HUES64 (cell line): ENCODE measurements around the gene SMOC2.

ENCODE experiments used
- H3K27ac ChIP-seq: 2 replicates; pipeline ENCODE4 v1.7.0; 2013; ENCODE audit warnings: low read depth, low read length, inconsistent platforms
- H3K27me3 ChIP-seq: 2 replicates; pipeline ENCODE4 v1.6.1; 2013; ENCODE audit warnings: mild to moderate bottlenecking, low read length; ENCODE audit not compliant: insufficient read depth
- H3K36me3 ChIP-seq: 2 replicates; pipeline ENCODE4 v1.6.1; 2013; ENCODE audit warnings: mild to moderate bottlenecking, low read length; ENCODE audit not compliant: insufficient read depth
- H3K4me1 ChIP-seq: 2 replicates; pipeline ENCODE4 v1.6.1; 2013; ENCODE audit warnings: mild to moderate bottlenecking, low read length, moderate library complexity; ENCODE audit not compliant: insufficient read depth
- H3K4me3 ChIP-seq: 2 replicates; pipeline ENCODE4 v1.5.1; 2013; ENCODE audit warnings: mild to moderate bottlenecking, low read length, moderate library complexity
- H3K9ac ChIP-seq: 2 replicates; pipeline ENCODE4 v1.6.1; 2013; ENCODE audit warnings: mild to moderate bottlenecking, low read depth, low read length
- H3K9me3 ChIP-seq: 2 replicates; pipeline ENCODE4 v1.6.1; 2013; ENCODE audit warnings: low read depth, low read length; ENCODE audit not compliant: insufficient read depth
- WGBS: fragments of 150-250, 120-280 bp; methylation state at CpG from one replicate; pipeline ENCODE4 v1.1.7; 2013; ENCODE audit warnings: missing lambda C conversion rate; 5-methylcytosine and 5-hydroxymethylcytosine counted together

Gene SMOC2

DNA sequence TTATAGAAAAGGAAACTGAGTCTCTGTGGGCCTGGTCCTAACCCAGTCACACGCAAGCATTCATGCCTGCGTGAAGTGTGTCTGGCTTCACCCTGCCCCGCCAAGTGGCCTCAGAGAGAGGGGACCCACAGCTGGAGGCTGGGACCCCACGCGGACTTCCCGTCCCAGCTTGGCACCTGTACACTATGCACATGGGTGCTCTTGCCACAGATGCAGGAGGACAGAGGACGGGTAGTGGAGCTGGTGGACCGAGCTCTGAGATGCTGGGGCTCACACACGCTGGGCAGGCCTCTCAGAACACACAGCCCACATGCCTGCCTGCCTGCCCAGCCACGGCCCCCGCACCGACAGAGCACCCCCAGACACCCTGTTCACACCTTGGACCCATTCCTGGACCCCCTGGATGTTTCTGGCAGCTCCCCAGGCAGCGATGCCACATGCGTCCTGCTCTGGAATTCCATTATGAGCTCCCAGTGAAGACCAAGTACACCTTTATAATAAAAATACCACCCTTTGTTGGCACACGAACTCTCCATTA is 24.9 kb upstream of the SMOC2 start:
- Histone ChIP-seq H3K36me3 (no peaks in the 10 kb centered on the region), H3K27me3 (no peaks in the 10 kb centered on the region), H3K4me1 (0 out of 2 replicates have a peak, but pooled peaks cover 3% of the 10 kb centered on the region), H3K27ac (no peak overlapping the region), H3K9me3 (no peaks in the 10 kb centered on the region), H3K9ac (no peak overlapping the region), H3K4me3 (no peak overlapping the region)
- 96% methylated on average over 15 of the region's 15 CpGs for WGBS

DNA sequence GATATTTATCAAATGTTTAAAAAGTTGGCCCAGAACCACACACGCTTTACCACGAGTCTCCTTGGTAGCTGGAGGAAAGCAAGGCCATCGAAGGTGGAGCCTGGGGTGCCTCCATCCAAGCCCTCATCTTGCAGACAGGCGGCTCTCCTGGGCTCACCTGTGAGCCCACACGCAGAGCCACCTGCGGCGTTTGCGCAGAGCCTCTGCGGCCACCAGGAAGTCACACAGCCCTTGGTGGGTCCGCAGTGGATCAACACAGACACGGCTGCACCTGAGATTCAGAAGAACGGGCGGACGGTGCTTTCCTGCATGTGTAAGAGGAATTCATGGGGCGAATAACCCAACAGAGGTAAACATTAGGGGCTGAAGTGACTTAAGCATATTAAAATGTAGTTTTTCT is 24.5 kb upstream of the SMOC2 start:
- Histone ChIP-seq H3K4me3 (no peak overlapping the region), H3K36me3 (no peaks in the 10 kb centered on the region), H3K9me3 (no peaks in the 10 kb centered on the region), H3K27me3 (no peaks in the 10 kb centered on the region), H3K27ac (no peak overlapping the region), H3K4me1 (0 out of 2 replicates have a peak, but pooled peaks cover 3% of the 10 kb centered on the region), H3K9ac (no peak overlapping the region)
- WGBS, result 95% methylated on average over 15 of the region's 15 CpGs

DNA sequence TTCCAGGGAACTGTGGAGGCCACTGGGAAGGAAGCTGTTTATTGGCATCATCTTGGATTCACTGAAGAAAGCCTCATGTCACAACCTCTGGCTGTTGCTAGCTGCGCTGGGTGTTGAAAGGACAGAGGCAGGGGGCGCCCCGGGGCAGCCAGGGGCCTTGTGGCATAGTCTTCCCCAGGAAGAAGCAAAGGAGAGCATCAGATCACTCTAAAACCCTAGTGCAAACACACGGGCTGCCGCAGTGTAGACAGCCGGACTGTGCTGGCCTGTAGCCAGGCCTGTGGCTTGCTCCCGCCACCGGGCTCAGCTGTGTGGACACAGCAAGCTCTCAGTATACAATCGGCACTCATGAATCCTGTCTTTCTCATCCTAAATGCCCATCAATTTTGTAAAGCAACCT is 23.8 kb upstream of the SMOC2 start:
- Histone ChIP-seq H3K36me3 (no peaks in the 10 kb centered on the region), H3K27me3 (no peaks in the 10 kb centered on the region), H3K27ac (no peak overlapping the region), H3K9ac (no peak overlapping the region), H3K9me3 (no peaks in the 10 kb centered on the region), H3K4me3 (no peak overlapping the region), H3K4me1 (0 out of 2 replicates have a peak, but pooled peaks cover 3% of the 10 kb centered on the region)
- 84% methylated on average over 9 of the region's 9 CpGs for WGBS

GRCh38 chr6:168417679-168418557 is 23.1 kb upstream of the SMOC2 start:
- 67% methylated on average over 19 of the region's 19 CpGs for WGBS
- Histone ChIP-seq H3K9me3 (no peaks in the 10 kb centered on the region), H3K36me3 (no peaks in the 10 kb centered on the region), H3K4me3 (no peak overlapping the region), H3K9ac (no peak overlapping the region), H3K4me1 (0 out of 2 replicates have a peak, but pooled peaks cover 3% of the 10 kb centered on the region), H3K27ac (no peak overlapping the region), H3K27me3 (no peaks in the 10 kb centered on the region)

DNA sequence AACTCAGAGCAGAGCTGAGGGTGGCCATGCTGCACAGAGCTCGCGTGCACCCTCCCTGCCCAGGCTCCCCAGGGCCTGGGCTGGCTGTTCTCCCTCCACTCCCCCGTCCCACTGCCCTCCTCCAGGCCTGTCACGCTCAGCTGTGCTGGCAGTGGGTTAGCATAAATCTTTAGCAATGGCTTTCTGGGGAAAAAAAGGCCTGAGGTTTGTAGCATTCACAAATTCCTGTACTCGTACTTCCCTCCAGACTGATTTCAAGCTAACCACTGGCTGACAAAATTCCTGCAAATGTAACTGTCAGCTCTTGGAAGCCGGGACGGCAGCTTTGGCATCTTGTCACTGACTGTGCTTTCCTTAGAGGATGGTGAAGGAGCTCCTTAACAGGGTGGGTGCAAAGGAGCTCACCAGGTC is 22.3 kb upstream of the SMOC2 start:
- no peaks in the 10 kb centered on the region for H3K9me3 ChIP-seq
- no peaks in the 10 kb centered on the region for H3K36me3 ChIP-seq
- no peaks in the 10 kb centered on the region for H3K27me3 ChIP-seq
- H3K9ac ChIP-seq, result no peak overlapping the region
- WGBS, result 84% methylated on average over 7 of the region's 7 CpGs
- no peak overlapping the region for H3K4me3 ChIP-seq
- H3K4me1 ChIP-seq, result 0 out of 2 replicates have a peak, but pooled peaks cover 3% of the 10 kb centered on the region
- H3K27ac ChIP-seq, result no peak overlapping the region

GRCh38 chr6:168419569-168419968 is 21.4 kb upstream of the SMOC2 start:
- H3K9ac ChIP-seq, result no peak overlapping the region
- no peaks in the 10 kb centered on the region for H3K9me3 ChIP-seq
- no peaks in the 10 kb centered on the region for H3K36me3 ChIP-seq
- H3K27ac ChIP-seq, result no peak overlapping the region
- 90% methylated on average over 9 of the region's 9 CpGs for WGBS
- H3K4me1 ChIP-seq, result 0 out of 2 replicates have a peak, but pooled peaks cover 3% of the 10 kb centered on the region
- H3K4me3 ChIP-seq, result no peak overlapping the region
- H3K27me3 ChIP-seq, result no peaks in the 10 kb centered on the region

GRCh38 chr6:168420084-168420483 is 20.9 kb upstream of the SMOC2 start:
- H3K27ac ChIP-seq, result no peak overlapping the region
- no peaks in the 10 kb centered on the region for H3K9me3 ChIP-seq
- no peak overlapping the region for H3K9ac ChIP-seq
- 0 out of 2 replicates have a peak, but pooled peaks cover 3% of the 10 kb centered on the region for H3K4me1 ChIP-seq
- no peak overlapping the region for H3K4me3 ChIP-seq
- WGBS, result 94% methylated on average over 9 of the region's 9 CpGs
- no peaks in the 10 kb centered on the region for H3K27me3 ChIP-seq
- H3K36me3 ChIP-seq, result no peaks in the 10 kb centered on the region

GRCh38 chr6:168420706-168421105 is 20.3 kb upstream of the SMOC2 start:
- 88% methylated on average over 12 of the region's 13 CpGs for WGBS
- no peak overlapping the region for H3K4me3 ChIP-seq

GRCh38 chr6:168427184-168427583 is 13.8 kb upstream of the SMOC2 start:
- H3K9me3 ChIP-seq, result no peaks in the 10 kb centered on the region
- WGBS, result 92% methylated on average over 8 of the region's 8 CpGs
- peaks cover 3% of the 10 kb centered on the region; the same call in 1 of the 2 replicates for H3K27me3 ChIP-seq
- H3K4me3 ChIP-seq, result no peak overlapping the region
- H3K4me1 ChIP-seq, result no peaks in the 10 kb centered on the region
- no peaks in the 10 kb centered on the region for H3K36me3 ChIP-seq
- no peak overlapping the region for H3K27ac ChIP-seq
- no peak overlapping the region for H3K9ac ChIP-seq

More at GRCh38 chr6:168420706-168421105, 20.3 kb upstream of the SMOC2 start:
- Histone ChIP-seq H3K9ac (no peak overlapping the region), H3K4me1 (0 out of 2 replicates have a peak, but pooled peaks cover 3% of the 10 kb centered on the region), H3K27ac (no peak overlapping the region), H3K36me3 (no peaks in the 10 kb centered on the region), H3K9me3 (no peaks in the 10 kb centered on the region), H3K27me3 (no peaks in the 10 kb centered on the region)

GRCh38 chr6:168428052-168428826 is 12.7 kb upstream of the SMOC2 start:
- no peaks in the 10 kb centered on the region for H3K4me1 ChIP-seq
- H3K4me3 ChIP-seq, result no peak overlapping the region
- H3K27ac ChIP-seq, result no peak overlapping the region
- peaks cover 3% of the 10 kb centered on the region; the same call in 1 of the 2 replicates for H3K27me3 ChIP-seq
- no peaks in the 10 kb centered on the region for H3K36me3 ChIP-seq
- no peak overlapping the region for H3K9ac ChIP-seq
- no peaks in the 10 kb centered on the region for H3K9me3 ChIP-seq
- 84% methylated on average over 14 of the region's 14 CpGs for WGBS

GRCh38 chr6:168428863-168429262 is 12.1 kb upstream of the SMOC2 start:
- H3K4me3 ChIP-seq, result no peak overlapping the region
- no peak overlapping the region for H3K9ac ChIP-seq
- H3K36me3 ChIP-seq, result no peaks in the 10 kb centered on the region
- WGBS, result 89% methylated on average over 1 of the region's 1 CpG
- no peaks in the 10 kb centered on the region for H3K9me3 ChIP-seq
- H3K27ac ChIP-seq, result no peak overlapping the region
- no peaks in the 10 kb centered on the region for H3K4me1 ChIP-seq
- peaks cover 3% of the 10 kb centered on the region; the same call in 1 of the 2 replicates for H3K27me3 ChIP-seq
